NCI-H2081 (cell line): ENCODE results near the gene ZNF600.
"Not testable (repeated sequence)": the region's sequence is repeated elsewhere in the genome, so short reads cannot be mapped to it uniquely, and the experiment has no call there.

Experiments
- DNase-seq, 2 experiments: peaks; one replicate each; lab custom pipeline; 2025; lab: John Stamatoyannopoulos, UW

The ZNF600 gene

DNA sequence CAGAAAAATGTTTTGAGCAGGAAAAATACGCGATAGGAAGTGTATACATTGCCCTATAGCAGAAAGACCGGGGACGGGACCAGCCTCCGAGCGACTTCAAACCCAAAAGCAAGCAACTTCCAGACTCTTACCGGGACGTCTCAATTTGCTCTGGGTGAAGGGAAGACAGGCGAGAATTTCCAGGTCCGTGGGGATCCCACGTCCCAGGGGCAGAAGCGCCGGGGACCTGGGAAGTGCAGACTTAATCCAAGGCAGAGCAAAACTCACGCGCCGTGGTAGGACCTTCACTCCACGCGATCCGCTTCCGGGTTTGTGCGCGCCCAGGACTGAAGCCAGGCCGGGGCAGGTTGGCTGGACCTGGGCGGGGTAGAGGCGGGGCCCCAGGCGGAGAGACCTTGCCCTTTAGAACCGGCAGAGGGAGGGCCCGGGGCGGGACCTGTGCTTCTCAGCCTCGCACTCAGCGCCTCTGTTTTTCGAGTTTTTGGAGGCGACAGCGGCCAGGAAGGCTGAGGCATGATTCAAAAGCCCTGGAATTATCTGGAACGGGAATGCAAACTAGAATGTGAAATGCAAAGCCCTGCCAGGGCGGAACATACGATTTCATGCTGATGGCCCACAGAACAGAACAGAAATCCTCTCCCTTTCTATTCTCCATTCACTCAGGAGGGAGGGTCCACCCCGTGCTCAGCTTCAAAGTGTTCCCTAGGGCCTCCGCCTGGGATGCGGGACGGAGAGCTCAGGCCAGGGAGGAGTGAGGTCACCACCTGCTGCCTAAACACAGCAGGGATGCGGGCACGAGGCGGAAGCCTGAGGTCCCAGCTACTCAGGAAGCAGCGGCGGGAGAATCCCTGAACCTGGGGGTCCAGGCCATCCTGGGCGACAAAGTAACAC, at the start of gene ZNF600:
TSS of gene ZNF600 (minus strand) at position 328 of the 891 bp plus-strand sequence. CDS start 7,903 bp downstream, outside the sequence.
- peak; percentile 26 to 39 for DNase-seq

DNA sequence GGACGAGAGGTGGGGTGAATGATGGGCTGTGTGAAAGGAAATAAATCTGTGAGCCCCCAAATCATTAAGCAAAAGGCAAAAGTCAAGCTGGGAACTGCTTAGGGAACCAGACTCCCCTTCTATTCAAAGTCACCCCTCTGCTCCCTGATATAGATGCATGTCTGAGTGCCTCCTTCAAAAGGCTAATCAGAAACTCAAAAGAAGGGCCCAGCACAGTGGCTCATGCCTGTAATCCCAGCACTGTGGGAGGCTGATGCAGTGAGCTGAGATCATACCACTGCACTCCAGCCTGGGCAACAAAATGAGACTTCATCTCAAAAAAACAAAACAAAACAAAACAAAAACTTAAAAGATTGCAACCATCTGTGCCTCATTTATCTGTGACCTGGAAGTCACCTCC, 47.7 kb upstream of the ZNF600 start:
- not testable (repeated sequence) for DNase-seq

DNA sequence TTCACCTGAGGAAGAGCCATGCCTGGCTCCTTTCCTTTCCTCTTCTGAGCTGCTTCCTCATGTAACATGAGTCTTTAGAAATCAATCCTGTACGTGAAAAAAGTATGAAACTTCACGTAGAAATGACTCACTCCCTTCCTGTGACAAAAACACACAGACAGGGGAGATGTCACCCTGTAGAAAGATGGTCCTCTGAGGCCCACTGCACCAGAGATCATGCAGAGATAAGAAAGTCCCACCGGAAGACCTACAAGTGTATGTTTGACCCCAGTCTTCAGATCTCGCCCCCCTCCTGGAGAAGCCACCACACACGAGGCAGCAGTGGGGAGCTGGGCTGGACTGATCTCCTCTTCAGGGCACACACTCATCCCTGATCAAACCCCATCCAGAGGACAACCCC, 47.0 kb upstream of the ZNF600 start:
- not testable (repeated sequence) for DNase-seq

DNA sequence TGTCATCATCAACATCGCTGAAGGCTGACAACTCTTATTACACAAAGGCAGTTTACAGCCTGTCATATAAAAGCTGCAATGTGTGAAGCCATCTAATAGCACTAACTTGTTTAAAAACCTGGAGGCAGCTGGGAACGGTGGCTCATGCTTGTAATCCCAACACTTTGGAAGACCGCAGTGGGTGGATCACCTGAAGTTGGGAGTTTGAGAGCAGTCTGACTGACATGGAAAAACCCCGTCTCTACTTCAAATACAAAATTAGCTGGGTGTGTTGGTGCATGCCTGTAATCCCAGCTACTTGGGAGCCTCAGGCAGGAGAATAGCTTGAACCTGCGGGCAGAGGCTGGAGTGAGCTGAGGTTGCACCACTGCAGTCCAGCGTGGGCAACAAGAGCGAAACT, 43.3 kb upstream of the ZNF600 start:
- DNase-seq = not testable (repeated sequence)

DNA sequence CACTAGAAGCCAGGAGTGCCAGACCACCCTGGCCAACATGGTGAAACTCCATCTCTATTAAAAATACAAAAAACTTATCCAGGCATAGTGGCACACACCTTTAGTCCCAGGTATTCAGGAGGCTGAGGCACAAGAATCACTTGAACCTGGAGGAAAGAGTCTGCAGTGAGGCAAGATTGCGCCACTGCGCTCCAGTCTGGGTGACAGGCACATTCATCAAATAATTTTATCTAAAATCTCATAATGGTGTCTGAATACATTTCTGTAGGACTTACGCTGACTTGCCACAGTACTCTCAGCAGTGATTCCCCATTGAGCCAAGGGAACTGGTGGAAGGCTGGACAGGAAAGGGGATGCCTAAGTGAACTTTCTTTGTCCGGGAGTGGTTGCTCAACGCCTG, 39.2 kb upstream of the ZNF600 start:
- no peak for DNase-seq

DNA sequence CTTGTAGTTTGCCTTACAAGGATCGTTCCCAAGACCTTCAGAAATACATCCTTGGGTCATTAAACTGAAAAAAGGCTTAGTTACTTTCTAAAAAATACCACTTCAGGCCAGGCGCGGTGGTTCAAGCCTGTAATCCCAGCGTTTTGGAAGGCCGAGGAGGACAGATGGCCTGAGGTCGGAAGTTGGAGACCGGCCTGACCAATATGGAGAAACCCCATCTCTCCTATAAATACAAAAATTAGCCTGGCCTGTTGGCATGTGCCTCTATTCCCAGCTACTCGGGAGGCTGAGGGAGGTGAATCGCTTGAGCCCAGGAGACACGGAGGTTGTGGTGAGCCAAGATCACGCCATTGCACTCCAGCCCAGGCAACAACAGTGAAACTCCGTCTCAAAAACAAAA, 37.1 kb upstream of the ZNF600 start:
- no peak for DNase-seq

DNA sequence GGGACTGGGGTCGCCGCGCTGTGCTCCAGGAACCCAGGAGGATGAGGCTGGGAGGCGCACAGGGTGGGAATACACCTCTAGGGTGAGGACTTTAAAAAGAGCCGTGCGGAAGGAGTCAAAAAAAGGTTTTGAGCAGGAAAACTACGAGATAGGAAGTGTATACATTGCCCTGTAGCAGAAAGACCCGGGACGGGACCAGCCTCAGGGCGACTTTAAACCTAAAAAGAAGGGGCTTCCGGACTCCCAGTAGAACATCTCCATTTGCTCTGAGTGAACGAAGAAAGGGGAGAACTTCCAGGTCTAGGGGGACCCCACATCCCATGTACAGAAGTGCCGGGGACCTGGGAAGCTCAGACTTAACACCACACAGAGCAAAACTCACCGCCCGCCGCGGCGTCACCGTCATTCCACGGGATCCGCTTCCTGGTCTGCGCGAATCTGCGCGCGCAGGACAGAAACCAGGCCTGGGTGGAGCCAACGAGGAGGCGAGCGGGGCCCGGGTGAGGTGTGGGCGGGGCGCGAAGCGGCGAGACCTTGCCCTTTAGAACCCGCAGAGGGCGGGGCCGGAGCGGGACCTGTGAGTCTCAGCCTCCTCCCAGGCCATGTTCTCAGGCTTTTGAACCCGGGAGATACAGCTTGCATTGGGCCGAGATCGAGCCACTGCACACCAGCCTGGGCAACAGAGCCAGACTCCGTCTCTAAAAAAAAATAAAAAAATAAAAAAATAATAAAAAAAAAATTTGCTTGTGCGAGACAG, 34.8 kb upstream of the ZNF600 start, which contains the start of gene ZNF28:
TSS of gene ZNF28 (minus strand) at position 430 of the 757 bp plus-strand sequence. CDS start 3,675 bp downstream, outside the sequence.
- peak; percentile 30 to 47 for DNase-seq

DNA sequence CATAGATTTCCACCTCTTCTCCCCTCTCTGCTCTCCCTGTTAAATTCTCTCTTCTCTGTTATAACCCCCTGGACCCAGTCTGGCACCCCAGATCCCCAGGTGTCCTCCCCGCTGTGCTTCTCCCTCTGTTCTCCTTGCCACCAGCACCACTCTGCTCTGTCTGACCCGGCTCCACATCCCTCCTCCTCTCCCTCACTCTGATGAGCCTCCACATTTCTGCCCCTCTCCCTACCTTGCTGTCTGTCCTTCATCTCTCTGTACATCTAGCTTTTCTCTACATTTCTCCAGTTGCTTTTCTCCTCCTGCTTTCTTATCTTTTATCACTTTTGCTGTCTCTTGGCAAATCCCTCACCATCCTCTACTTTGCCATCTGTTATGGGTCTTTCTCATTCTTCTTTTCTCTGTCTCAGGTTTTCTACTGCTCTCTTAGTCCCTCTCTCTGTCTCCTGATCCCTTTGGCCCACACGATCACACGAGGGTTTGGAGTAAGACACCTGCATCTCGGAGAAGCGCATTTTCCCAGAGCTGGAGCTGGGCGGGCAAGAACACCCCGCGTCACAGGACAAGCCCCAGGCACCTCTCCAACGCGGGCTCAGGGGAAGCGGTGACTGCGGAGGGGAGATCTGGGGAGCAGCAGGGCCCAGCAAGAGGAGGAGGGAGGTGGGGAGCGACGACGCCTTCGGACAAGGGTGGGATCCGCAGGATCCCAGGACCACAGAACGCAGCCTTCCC, 34.0 kb upstream of the ZNF600 start:
- not testable (repeated sequence) for DNase-seq

DNA sequence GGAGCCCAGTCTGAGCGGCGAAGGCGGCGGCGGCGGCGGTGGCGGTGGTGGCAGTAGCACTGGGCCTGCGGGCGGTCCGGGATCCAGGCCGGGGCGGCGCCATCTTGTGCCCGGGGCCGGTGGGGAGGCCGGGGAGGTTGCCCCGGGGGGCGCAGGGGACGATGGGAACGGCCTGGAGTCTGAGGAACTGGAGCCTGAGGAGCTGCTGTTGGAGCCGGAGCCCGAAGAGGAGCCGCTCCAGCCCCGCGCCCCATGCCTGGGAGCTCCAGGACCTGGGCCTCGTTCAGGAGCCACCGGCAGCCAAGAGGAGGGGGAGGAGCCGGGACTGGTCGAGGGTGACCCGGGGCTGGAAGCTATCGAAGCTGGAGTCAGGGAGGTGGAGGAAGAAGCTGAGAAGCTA, 23.2 kb upstream of the ZNF600 start:
- no peak for DNase-seq

DNA sequence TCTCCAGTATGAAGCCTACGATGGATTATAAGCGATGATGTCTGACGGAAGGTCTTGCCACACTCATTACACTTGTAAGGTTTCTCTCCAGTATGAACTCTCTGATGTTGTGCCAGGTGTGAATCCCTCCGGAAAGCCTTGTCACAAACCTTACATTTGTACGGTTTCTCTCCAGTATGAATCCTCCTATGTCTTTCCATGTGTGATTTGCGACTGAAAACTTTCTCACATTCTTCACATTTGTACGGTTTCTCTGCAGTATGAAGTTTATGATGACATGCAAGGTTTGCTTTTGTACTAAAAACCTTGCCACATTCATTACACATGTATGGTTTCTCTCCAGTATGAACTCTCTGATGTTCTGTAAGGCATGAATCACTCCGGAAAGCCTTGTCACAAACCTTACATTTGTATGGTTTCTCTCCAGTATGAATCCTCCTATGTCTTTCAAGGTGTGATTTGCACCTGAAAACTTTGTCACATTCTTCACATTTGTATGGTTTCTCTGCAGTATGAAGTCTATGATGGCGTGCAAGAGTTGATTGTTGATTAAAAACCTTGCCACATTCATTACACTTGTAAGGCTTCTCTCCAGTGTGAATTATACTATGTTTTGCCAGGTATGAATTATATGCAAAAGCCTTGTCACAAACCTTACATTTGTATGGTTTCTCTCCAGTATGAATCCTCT, 13.5 kb upstream of the ZNF600 start:
- DNase-seq = not testable (repeated sequence)

DNA sequence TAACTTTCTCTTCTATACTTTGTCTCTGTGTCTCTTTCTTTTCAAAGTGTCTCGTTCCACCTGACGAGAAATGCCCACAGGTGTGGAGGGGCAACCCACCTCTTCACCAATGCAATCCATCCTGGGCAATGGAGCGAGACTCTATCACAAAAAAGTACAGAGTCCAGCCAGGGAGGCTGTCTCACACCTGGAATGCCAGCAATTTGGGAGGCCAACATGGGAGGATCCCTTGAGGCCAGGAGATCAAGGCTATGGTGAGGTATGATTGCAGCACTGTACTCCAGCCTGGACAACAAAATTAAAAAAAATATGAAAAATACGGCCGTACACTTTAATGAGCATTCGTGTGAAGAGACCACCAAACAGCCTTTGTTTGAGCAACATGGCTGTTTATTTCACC, 2.8 kb upstream of the ZNF600 start:
- DNase-seq = no peak

DNA sequence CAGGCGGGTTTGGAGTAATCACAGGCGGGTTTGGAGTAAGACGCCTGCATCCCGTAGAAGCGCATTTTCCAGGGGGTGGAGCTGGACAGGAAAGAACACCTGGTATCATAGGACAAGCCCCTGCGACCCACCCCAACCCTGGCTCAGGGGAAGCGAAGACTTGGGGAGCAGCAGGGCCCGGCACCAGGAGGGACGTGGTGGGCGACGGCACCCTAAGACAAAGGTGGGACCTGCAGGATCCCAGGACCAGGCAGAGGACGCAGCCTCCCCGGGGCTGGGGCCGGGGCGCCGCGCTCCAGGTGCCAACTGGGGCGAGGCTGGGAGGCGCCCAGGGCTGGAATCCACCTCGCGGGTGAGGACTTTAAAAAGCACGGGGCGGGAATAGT, 520 bp downstream of the ZNF600 start:
- DNase-seq = no peak

DNA sequence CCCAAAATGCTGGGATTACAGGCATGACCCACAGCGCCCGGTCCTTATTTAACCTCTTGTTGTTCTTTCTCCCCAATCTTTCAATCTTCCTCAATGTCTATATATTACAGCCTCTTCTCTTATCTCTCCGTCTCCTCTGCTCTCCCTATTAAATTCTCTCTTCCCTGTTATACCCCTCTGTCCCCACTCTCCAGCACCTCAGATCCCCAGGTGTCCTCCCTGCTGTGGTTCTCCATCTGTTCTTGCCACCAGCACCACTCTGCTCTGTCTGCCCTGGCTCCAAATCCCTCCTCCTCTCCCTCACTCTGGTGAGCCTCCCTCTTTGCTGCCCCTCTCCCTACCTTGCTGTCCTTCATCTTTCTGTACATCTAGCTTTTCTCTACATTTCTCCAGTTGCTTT, 1.1 kb downstream of the ZNF600 start:
- DNase-seq = no peak

DNA sequence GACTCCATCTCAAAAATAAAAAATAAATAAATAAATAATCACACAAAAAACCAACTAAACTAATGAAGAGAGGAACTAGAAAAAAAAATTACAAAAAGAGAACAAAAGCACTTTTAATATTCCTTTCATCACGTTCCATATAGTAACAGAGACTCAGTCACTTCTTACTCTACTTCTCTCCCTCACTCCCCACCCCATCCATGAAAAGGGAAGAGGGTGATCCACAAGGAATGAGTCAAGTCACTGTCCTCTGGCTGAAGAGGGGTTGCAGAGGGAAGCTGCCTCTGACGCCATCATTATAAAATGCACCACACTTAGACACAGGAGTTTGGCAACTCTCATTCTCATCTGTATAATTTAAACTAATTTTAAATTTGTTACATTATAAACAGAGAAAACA, 3.7 kb downstream of the ZNF600 start:
- not testable (repeated sequence) for DNase-seq

DNA sequence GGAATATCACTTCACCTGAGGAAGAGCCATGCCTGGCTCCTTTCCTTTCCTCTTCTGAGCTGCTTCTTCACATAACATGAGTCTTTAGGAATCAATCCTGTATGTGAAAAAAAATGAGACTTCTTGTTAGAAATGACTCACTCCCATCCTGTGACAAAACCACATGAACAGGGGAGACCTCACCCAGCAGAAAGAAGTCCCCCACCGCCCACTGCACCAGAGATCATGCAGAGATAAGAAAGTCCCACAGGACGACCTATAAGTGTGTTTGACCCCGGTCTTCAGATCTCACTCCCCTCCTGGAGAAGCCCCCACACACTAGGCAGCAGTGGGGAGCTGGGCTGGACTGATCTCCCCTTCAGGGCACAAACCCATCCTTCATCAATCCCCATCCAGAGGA, 7.8 kb downstream of the ZNF600 start:
- no peak for DNase-seq

DNA sequence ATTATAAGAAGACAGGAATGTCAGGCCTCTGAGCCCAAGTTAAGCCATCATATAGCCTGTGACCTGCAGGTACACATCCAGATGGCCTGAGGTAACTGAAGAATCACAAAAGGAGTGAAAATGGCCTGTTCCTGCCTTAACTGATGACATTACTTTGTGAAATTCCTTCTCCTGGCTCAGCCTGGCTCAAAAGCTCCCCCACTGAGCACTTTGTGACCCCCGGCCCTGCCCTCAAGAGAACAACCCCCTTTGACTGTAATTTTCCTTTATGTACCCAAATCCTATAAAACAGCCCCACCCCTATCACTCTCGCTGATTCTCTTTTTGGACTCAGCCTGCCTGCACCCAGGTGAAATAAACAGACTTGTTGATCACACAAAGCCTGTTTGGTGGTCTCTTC, 30.1 kb downstream of the ZNF600 start:
- DNase-seq = not testable (repeated sequence)

DNA sequence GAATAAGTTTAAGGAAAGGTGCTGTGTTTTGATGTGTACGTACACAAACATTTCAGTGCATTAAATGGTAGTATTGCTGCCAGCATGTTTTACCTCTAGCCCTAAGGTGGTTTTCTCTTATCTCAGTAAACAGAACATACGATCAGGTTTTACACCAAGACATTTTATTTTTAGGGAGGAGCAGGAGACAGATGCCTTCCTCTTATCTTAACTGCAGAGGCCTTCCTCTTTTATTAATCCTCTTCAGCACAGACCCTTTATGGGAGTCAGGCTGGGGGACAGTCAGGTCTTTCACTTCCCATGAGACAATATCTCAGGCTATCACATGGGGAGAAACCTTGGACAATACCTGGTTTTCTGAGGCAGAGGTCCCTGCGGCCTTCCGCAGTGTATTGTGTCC, 36.8 kb downstream of the ZNF600 start:
- DNase-seq = no peak

DNA sequence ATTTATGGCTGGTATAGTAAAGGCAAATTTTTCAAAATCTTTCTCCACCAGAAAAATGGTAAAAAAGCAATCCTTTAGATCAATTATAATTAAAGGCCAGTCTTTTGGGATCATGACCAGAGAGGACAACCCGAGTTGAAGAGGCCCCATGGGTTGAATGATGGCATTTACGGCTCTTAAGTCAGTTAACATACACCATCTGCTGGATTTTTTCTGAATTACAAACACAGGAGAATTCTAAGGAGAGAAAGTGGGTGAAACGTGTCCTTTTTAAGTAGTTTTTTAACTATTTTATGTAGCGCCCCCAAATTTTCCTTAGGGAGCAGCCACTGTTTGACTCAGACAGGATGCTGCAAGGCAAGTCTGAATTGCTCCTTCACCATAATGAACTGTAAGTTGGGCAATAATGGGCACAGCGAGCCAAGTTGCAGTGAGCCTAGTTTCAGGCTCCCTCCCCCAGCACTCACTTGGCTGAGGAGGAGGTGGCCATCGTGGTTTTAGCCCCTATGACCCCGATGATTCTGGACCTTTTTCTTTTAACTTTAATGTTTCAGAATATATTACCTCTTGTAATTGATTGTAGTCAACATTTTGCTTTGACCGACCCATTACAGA, 38.1 kb downstream of the ZNF600 start:
- DNase-seq = peak; percentile 5 to 8

DNA sequence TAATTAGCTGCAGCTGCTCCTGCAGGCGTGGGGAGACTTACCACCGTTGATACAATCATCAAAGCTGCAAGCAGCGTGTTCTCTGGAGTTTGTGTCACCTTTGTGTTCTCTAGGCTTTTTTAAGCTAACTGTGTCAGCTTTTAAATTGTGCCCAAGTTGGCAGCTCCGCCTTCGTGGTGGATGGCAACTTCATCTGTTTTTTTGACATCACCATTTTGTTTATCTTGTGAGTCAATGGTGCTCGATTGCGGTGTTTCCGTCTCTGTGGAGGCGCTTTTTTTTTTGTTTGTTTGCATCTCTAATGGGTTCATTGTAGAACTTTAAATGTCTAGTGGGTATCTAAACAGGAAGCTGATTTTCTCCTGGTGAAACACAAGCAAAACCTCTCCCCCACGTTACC, 40.7 kb downstream of the ZNF600 start:
- peak in 1 of 2 experiments; percentile 43 for DNase-seq

DNA sequence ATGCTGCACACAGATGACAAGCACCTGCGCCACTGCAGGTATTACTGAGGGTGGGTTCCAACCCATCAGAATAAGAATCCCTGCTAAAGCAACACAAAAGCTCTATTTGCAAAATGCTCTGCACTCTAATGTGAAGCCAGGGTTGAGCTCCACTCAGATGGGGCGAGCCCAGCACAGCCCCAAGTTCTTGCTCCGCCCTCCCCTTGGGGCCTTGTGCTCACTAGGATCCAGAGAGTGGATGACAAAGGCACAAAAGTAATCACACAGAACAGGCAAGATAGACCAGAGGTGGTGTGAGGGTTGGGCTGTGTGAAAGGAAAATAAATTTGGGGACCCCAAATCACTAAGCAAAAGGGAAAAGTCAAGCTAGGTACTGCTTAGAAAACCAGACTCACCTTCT, 43.5 kb downstream of the ZNF600 start:
- no peak for DNase-seq

DNA sequence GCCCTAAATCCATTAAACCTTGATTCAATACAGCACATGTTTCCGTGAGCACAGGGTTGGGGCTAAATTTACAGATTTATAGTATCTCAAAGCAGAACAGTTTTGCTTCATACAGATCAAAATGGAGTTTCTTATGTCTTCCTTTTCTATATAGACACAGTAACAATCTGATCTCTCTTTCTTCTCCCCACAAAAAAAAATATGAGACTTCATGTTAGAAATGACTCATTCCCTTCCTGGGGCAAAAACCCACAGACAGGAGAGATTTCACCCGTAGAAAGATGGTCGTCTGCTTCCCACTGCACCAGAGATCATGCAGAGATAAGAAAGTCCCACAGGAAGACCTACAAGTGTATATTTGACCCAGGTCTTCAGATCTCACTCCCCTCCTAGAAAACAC, 44.1 kb downstream of the ZNF600 start:
- DNase-seq = no peak
